HCT116 (cell line): ENCODE measurements around the gene FBXO40. TPM values are rescaled to one million over a fixed set of nuclear protein-coding genes. Genes with fewer than 3 reads are reported as not detected.

ENCODE experiments used
- ATAC-seq: fragments of 200-7000 bp; cut with Tn5 transposase; 2 replicates; pipeline ENCODE4 v1.9.1; 2020; ENCODE audit warnings: mild to moderate bottlenecking, moderate library complexity
- BruUV-seq: library from RNA; stranded (reverse); fragments of 400-500 nt; replicated peaks from 2 replicates; lab custom pipeline; 2021; lab: Mats Ljungman, UMichigan
- CTCF ChIA-PET: fragments of 300-600 bp; sonication (Branson Sonifier 250); formaldehyde crosslinking; loops from one replicate; lab custom pipeline; 2021; ENCODE audit warnings: antibody characterized with exemption; lab: Charles Lee
- POLR2A ChIA-PET: fragments of 300-600, 350-600 bp; sonication (Branson Sonifier 250); formaldehyde crosslinking; loops from one replicate; lab custom pipeline; 2021; ENCODE audit warnings: antibody characterized with exemption; lab: Charles Lee
- RAD21 ChIA-PET, 2 experiments: fragments of 300-600 bp; sonication (Branson Sonifier 250); formaldehyde crosslinking; loops; one replicate each; lab custom pipeline; 2023; ENCODE audit warnings: low total read pairs in 2 of 2; ENCODE audit not compliant: uncharacterized antibody in 2 of 2, unreplicated experiment in 2 of 2, low non-redundant PET in 1 of 2; lab: Charles Lee
- DNase-seq: peaks from one replicate; pipeline ENCODE4 v3.0.0-alpha.2; 2010; ENCODE audit warnings: low read depth, low spot score
- H2AFZ ChIP-seq: fragments of 200-600 bp; shearing (Covaris generic), sonication (generic); 2 replicates; pipeline ENCODE4 v1.6.1; 2017; ENCODE audit warnings: low read depth, mixed run types, mixed read lengths, antibody characterized with exemption, low read length; ENCODE audit not compliant: poor library complexity, severe bottlenecking
- H3K27ac ChIP-seq: 2 replicates; pipeline ENCODE4 v1.5.1; 2012; ENCODE audit warnings: low read depth, low read length
- H3K27me3 ChIP-seq: fragments of 200-600 bp; sonication (generic); 2 replicates; pipeline ENCODE4 v1.6.1; 2016; ENCODE audit warnings: mixed run types, low read length, mixed read lengths; ENCODE audit not compliant: insufficient read depth
- H3K36me3 ChIP-seq, 2 experiments: fragments of 200-500 bp in 1 of 2; fragments of 200-600 bp in 1 of 2; sonication (Bioruptor generic) in 1 of 2; sonication (generic) in 1 of 2; 2 replicates each; pipeline versions ENCODE4 v1.5.1 to v1.6.1; 2014 to 2016; ENCODE audit warnings: low read length in 2 of 2, inconsistent platforms in 1 of 2, mixed read lengths in 1 of 2, mixed run types in 1 of 2; ENCODE audit not compliant: insufficient read depth in 2 of 2, control insufficient read depth in 1 of 2
- H3K4me1 ChIP-seq, 2 experiments: fragments of 200-600 bp in 1 of 2; sonication (generic) in 1 of 2; 2 replicates each; pipeline versions ENCODE4 v1.5.1 to v1.6.1; 2012 to 2017; ENCODE audit warnings: low read length in 2 of 2, inconsistent platforms in 1 of 2, mild to moderate bottlenecking in 1 of 2, mixed read lengths in 1 of 2, mixed run types in 1 of 2, moderate library complexity in 1 of 2; ENCODE audit not compliant: insufficient read depth in 2 of 2, control insufficient read depth in 1 of 2
- H3K4me2 ChIP-seq: fragments of 200-600 bp; sonication (generic); 2 replicates; pipeline ENCODE4 v1.6.1; 2017; ENCODE audit warnings: mixed run types, low read length, mixed read lengths
- H3K4me3 ChIP-seq, 2 experiments: fragments of 200-600 bp in 1 of 2; sonication (generic) in 1 of 2; replicated peaks in 1 of 2; 2 replicates each; pipeline ENCODE4 v1.5.1; 2011 to 2016; ENCODE audit warnings: low read length in 2 of 2, control low read depth in 1 of 2, low read depth in 1 of 2, mild to moderate bottlenecking in 1 of 2, mixed read lengths in 1 of 2, mixed run types in 1 of 2
- H3K79me2 ChIP-seq: fragments of 200-600 bp; sonication (generic); 2 replicates; pipeline ENCODE4 v1.6.1; 2017; ENCODE audit warnings: mild to moderate bottlenecking, mixed run types, low read length, moderate library complexity, mixed read lengths; ENCODE audit not compliant: insufficient read depth
- H3K9ac ChIP-seq: fragments of 200-600 bp; sonication (generic); 2 replicates; pipeline ENCODE4 v1.6.1; 2016; ENCODE audit warnings: low read length, mixed read lengths
- H3K9me2 ChIP-seq: fragments of 200-600 bp; sonication (generic), shearing (Covaris generic); 2 replicates; pipeline ENCODE4 v1.6.1; 2017; ENCODE audit warnings: mixed run types, mild to moderate bottlenecking, moderate library complexity; ENCODE audit not compliant: insufficient read depth
- H3K9me3 ChIP-seq, 2 experiments: fragments of 200-500 bp in 1 of 2; fragments of 200-600 bp in 1 of 2; sonication (Bioruptor generic) in 1 of 2; sonication (generic) in 1 of 2; 2 replicates each; pipeline ENCODE4 v1.6.1; 2014 to 2017; ENCODE audit warnings: low read length in 2 of 2, mixed read lengths in 2 of 2, inconsistent platforms in 1 of 2, low read depth in 1 of 2, mild to moderate bottlenecking in 1 of 2, mixed run types in 1 of 2, moderate library complexity in 1 of 2; ENCODE audit not compliant: control insufficient read depth in 1 of 2, insufficient read depth in 1 of 2
- H4K20me1 ChIP-seq: fragments of 200-600 bp; sonication (generic), shearing (Covaris generic); 2 replicates; pipeline ENCODE4 v1.6.1; 2017; ENCODE audit warnings: mixed run types, mild to moderate bottlenecking, moderate library complexity; ENCODE audit not compliant: insufficient read depth
- ATF3 ChIP-seq: IDR thresholded peaks from 2 replicates; pipeline ENCODE4 v1.6.1; 2012
- CBX3 ChIP-seq: IDR thresholded peaks from 2 replicates; pipeline ENCODE4 v1.6.1; 2012; ENCODE audit warnings: low read depth
- CTCF ChIP-seq, 3 experiments: fragments of 200-600 bp in 1 of 3; sonication (generic) in 1 of 3; IDR thresholded peaks in 2 of 3; conservative IDR thresholded peaks in 1 of 3; 2 replicates each; pipeline ENCODE4 v1.5.1; 2012 to 2017; ENCODE audit warnings: low read depth in 2 of 3, low read length in 2 of 3, antibody characterized with exemption in 1 of 3, borderline replicate concordance in 1 of 3, control low read depth in 1 of 3, mild to moderate bottlenecking in 1 of 3, mixed read lengths in 1 of 3, mixed run types in 1 of 3, moderate library complexity in 1 of 3; ENCODE audit not compliant: insufficient read depth in 1 of 3
- ELF1 ChIP-seq: IDR thresholded peaks from 2 replicates; pipeline ENCODE4 v1.6.1; 2012; ENCODE audit warnings: low read depth, borderline replicate concordance
- EZH2 ChIP-seq: fragments of 200-600 bp; sonication (generic); IDR thresholded peaks from 2 replicates; pipeline ENCODE4 v1.6.1; 2017; ENCODE audit warnings: antibody characterized with exemption, mixed run types
- JUND ChIP-seq: IDR thresholded peaks from 2 replicates; pipeline ENCODE4 v1.6.1; 2012
- MAX ChIP-seq: IDR thresholded peaks from 2 replicates; pipeline ENCODE4 v1.6.1; 2012
- POLR2AphosphoS5 ChIP-seq: IDR thresholded peaks from 2 replicates; pipeline ENCODE4 v1.6.1; 2011; ENCODE audit warnings: mild to moderate bottlenecking, low read depth, low read length, moderate library complexity
- RAD21 ChIP-seq: IDR thresholded peaks from 2 replicates; pipeline ENCODE4 v1.6.1; 2012; ENCODE audit warnings: low read depth, mild to moderate bottlenecking
- SIN3A ChIP-seq: IDR thresholded peaks from 2 replicates; pipeline ENCODE4 v1.6.1; 2012; ENCODE audit warnings: low read depth
- SRF ChIP-seq: IDR thresholded peaks from 2 replicates; pipeline ENCODE4 v1.6.1; 2012; ENCODE audit warnings: low read depth
- TCF7L2 ChIP-seq: IDR thresholded peaks from 2 replicates; pipeline ENCODE4 v1.7.0; 2011; ENCODE audit warnings: borderline replicate concordance, inconsistent platforms; ENCODE audit not compliant: insufficient read depth, insufficient read length; ENCODE audit errors: extremely low read depth
- YY1 ChIP-seq: IDR thresholded peaks from 2 replicates; pipeline ENCODE4 v1.6.1; 2011; ENCODE audit warnings: low read length, low read depth, moderate library complexity, mild to moderate bottlenecking; ENCODE audit not compliant: insufficient replicate concordance; ENCODE audit errors: extremely low read depth
- ZBTB33 ChIP-seq: IDR thresholded peaks from 2 replicates; pipeline ENCODE4 v1.6.1; 2011; ENCODE audit warnings: mild to moderate bottlenecking, low read length, moderate library complexity; ENCODE audit not compliant: insufficient replicate concordance; ENCODE audit errors: extremely low read depth
- ZNF274 ChIP-seq: fragments of 200-500 bp; sonication (Bioruptor generic); IDR thresholded peaks from 2 replicates; pipeline ENCODE4 v1.6.1; 2014; ENCODE audit warnings: mild to moderate bottlenecking, low read depth, low read length, inconsistent platforms
- intact Hi-C: fragments of 100-400 bp; cut with micrococcal nuclease; formaldehyde crosslinking; loops from 2 replicates; pipeline ENCODE4 v1.10.0; 2022
- total RNA-seq: library from RNA; stranded (reverse); gene quantifications from one replicate; pipeline ENCODE4 v1.2.1, GENCODE V29; 2021; ENCODE audit not compliant: unreplicated experiment

The FBXO40 gene
- total RNA-seq, 1 experiment from 2014 or later = not detected

- POLR2A ChIA-PET = no interaction called here
- TF ChIP-seq ZBTB33 = no peak
- TF ChIP-seq YY1 = no peak
- Histone ChIP-seq H4K20me1 (no peaks in the 10 kb centered on the region), H3K36me3 (no peaks in the 10 kb centered on the region), H3K4me2 (no peak overlapping the region), H3K79me2 (no peaks in the 10 kb centered on the region), H3K9me3 (no peaks in the 10 kb centered on the region), H2AFZ (no peak overlapping the region), H3K27me3 (no peaks in the 10 kb centered on the region), H3K9me2 (no peaks in the 10 kb centered on the region), H3K9ac (no peak overlapping the region), H3K4me1 (no peaks in the 10 kb centered on the region), H3K27ac (no peak overlapping the region), H3K4me3 (no peak overlapping the region)
- CTCF ChIA-PET = no interaction called here
- RAD21 ChIA-PET = no interaction called here
- intact Hi-C loops = no loop called here
- DNase-seq = no peak
- BruUV-seq = no TSS peak
- ATAC-seq = no peak
Measured at GRCh38 chr3:121552379-121552778, 40.8 kb upstream of the FBXO40 start.

GRCh38 chr3:121552797-121553196 is 40.4 kb upstream of the FBXO40 start:
- no TSS peak for BruUV-seq
- CTCF ChIA-PET = no interaction called here
- no peaks in the 10 kb centered on the region for H3K9me3 ChIP-seq
- ATAC-seq (no peak), DNase-seq (no peak)
- H3K9me2 ChIP-seq = no peaks in the 10 kb centered on the region
- H3K4me3 ChIP-seq = no peak overlapping the region
- POLR2A ChIA-PET = no interaction called here
- no peaks in the 10 kb centered on the region for H3K4me1 ChIP-seq
- no peaks in the 10 kb centered on the region for H3K27me3 ChIP-seq
- no peaks in the 10 kb centered on the region for H3K36me3 ChIP-seq
- H3K79me2 ChIP-seq = no peaks in the 10 kb centered on the region
- no peaks in the 10 kb centered on the region for H4K20me1 ChIP-seq
- H2AFZ ChIP-seq = no peak overlapping the region
- RAD21 ChIA-PET = no interaction called here
- intact Hi-C loops = no loop called here
- no peak overlapping the region for H3K4me2 ChIP-seq
- no peak overlapping the region for H3K27ac ChIP-seq
- TF ChIP-seq TCF7L2 = no peak
- TF ChIP-seq ZNF274 = no peak
- no peak for TF ChIP-seq ATF3
- no peak for TF ChIP-seq CBX3
- no peak for TF ChIP-seq EZH2
- no peak for TF ChIP-seq SRF
- TF ChIP-seq MAX = no peak
- TF ChIP-seq CTCF (IDR thresholded peaks at IDR 0.05 in 2 of 3, conservative IDR thresholded peaks at IDR 0.05 in 1 of 3; ENCODE audit: borderline replicate concordance in 1 of 3, insufficient read depth in 1 of 3, low read depth in 2 of 3, low read length in 2 of 3) = no peak
- TF ChIP-seq ELF1 = no peak
- TF ChIP-seq RAD21 = no peak
- TF ChIP-seq YY1 = no peak
- TF ChIP-seq POLR2AphosphoS5 = no peak
- no peak for TF ChIP-seq SIN3A
- no peak for TF ChIP-seq JUND
- no peak overlapping the region for H3K9ac ChIP-seq
